Right lobe of liver (tissue), 6 donors: ENCODE measurements around the gene GMDS. TPM values are rescaled to one million over a fixed set of nuclear protein-coding genes. Genes with fewer than 3 reads are reported as not detected.

Source experiments
- ATAC-seq, 4 donors: fragments of 200-7000 bp; cut with Tn5 transposase; one replicate each; pipeline ENCODE4 v1.9.1; 2020; ENCODE audit warnings: mild to moderate bottlenecking in 4 of 4, moderate library complexity in 4 of 4
- DNase-seq, 3 donors: peaks; one replicate each; pipeline ENCODE4 v3.0.0-alpha.2; 2020
- H3K27ac ChIP-seq, 3 donors: fragments of 200-600 bp; one replicate each; pipeline ENCODE4 v1.8.0; 2022
- H3K27me3 ChIP-seq, 2 donors: fragments of 200-600 bp; one replicate each; pipeline ENCODE4 v1.8.0; 2022
- H3K36me3 ChIP-seq, 4 donors: fragments of 200-600 bp; sonication (generic) in 1 of 4; one replicate each; pipeline versions ENCODE4 v1.5.1 to v1.8.0; 2017 to 2022; ENCODE audit warnings: control low read depth in 1 of 4
- H3K4me1 ChIP-seq, 4 donors: fragments of 200-600 bp; sonication (generic) in 1 of 4; one replicate each; pipeline versions ENCODE4 v1.5.1 to v1.8.0; 2017 to 2022; ENCODE audit warnings: control low read depth in 1 of 4
- H3K4me3 ChIP-seq, 3 donors: fragments of 200-600 bp; one replicate each; pipeline ENCODE4 v1.8.0; 2022
- H3K9me3 ChIP-seq, 4 donors: fragments of 200-600 bp; sonication (generic) in 1 of 4; one replicate each; pipeline versions ENCODE4 v1.5.1 to v1.8.0; 2017 to 2022; ENCODE audit warnings: control low read depth in 1 of 4
- CTCF ChIP-seq, 4 donors: fragments of 200-600 bp in 3 of 4; fragments of 450-650 bp in 1 of 4; IDR thresholded peaks; one replicate each; pipeline versions ENCODE4 v1.5.1 to v1.8.0; 2016 to 2022; ENCODE audit warnings: antibody characterized with exemption in 4 of 4, mild to moderate bottlenecking in 2 of 4
- POLR2A ChIP-seq: fragments of 450-650 bp; IDR thresholded peaks from one replicate; pipeline ENCODE4 v1.6.1; 2017; ENCODE audit warnings: antibody characterized with exemption, mild to moderate bottlenecking
- WGBS: methylation state at CpG from one replicate; pipeline ENCODE4 v1.1.6; 2018; ENCODE audit warnings: low coverage, low lambda C conversion rate; ENCODE audit not compliant: insufficient coverage; ENCODE audit errors: missing lambda C conversion rate; 5-methylcytosine and 5-hydroxymethylcytosine counted together
- intact Hi-C, 2 donors: fragments of 100-400 bp; cut with DNase I; formaldehyde crosslinking; loops; one replicate each; pipeline versions ENCODE4 v1.11.2 to v1.14.1; 2022
- total RNA-seq, 6 experiments: library from RNA; depleted of rRNA in 2 of 6; stranded (reverse); fragments of >200 nt in 2 of 6; fragmentation: NEBNext Ultra II Directional in 3 of 6; extraction: Animal tissue kit (Norgen Biotek cat#: 25700) in 3 of 6; gene quantifications; one replicate each; pipeline versions ENCODE4 v1.1.0 to v1.2.4, GENCODE V29; 2016 to 2023
- donor health status: DM: no; HTN: yes; CAD: no.
- donor health status: DM: no; HTN: no; CAD: no.
- donor health status: DM: no; HTN: no; CAD: no.
- donor health status: DM: no; HTN: yes; CAD: no.
- donor health status: DM: no; HTN: yes; CAD: no.

Gene GMDS
- total RNA-seq, 6 experiments from 2014 or later, result 15.9 to 34.4 (median 23.4) TPM

GRCh38 chr6:2245877-2246863 is 765 bp upstream of the GMDS start:
- intact Hi-C loops, result no loop called here

GRCh38 chr6:2244261-2245102 is 923 bp downstream of the GMDS start:
- WGBS, result 40% methylated on average over 20 of the region's 32 CpGs
- TF ChIP-seq POLR2A, result no peak
- peak overlapping the region; percentile 60 to 91 (median 73) for H3K4me3 ChIP-seq
- no peaks in the 10 kb centered on the region for H3K36me3 ChIP-seq
- ATAC-seq (peak; percentile 0 to 10 (median 4)), DNase-seq (no peak)
- intact Hi-C loops, result no loop called here
- H3K27me3 ChIP-seq, result no peaks in the 10 kb centered on the region
- H3K27ac ChIP-seq, result peak overlapping the region; percentile 85 to 92 (median 89)
- H3K4me1 ChIP-seq, result peaks cover 0 to 6% (median 0%) of the 10 kb centered on the region in 4 donors
- no peaks in the 10 kb centered on the region for H3K9me3 ChIP-seq

More at GRCh38 chr6:2245877-2246863, 765 bp upstream of the GMDS start:
- H3K36me3 ChIP-seq, result peaks cover 0 to 7% (median 0%) of the 10 kb centered on the region in 4 donors
- peaks cover 0 to 6% (median 0%) of the 10 kb centered on the region in 4 donors for H3K4me1 ChIP-seq
- no peaks in the 10 kb centered on the region for H3K27me3 ChIP-seq
- ATAC-seq (peak; percentile 48 to 70 (median 59)), DNase-seq (peak; percentile 78 to 87 (median 84))
- TF ChIP-seq CTCF (IDR thresholded peaks at IDR 0.05) (no peak), POLR2A (no peak)
- no peaks in the 10 kb centered on the region for H3K9me3 ChIP-seq
- 13% methylated on average over 26 of the region's 31 CpGs for WGBS
- peak overlapping the region; percentile 85 to 92 (median 89) for H3K27ac ChIP-seq
- H3K4me3 ChIP-seq, result peak overlapping the region; percentile 60 to 91 (median 73)

GRCh38 chr6:2242311-2242710 is 3.1 kb downstream of the GMDS start:
- peaks cover 0 to 6% (median 0%) of the 10 kb centered on the region in 4 donors for H3K4me1 ChIP-seq
- no peak for ATAC-seq
- no peaks in the 10 kb centered on the region for H3K9me3 ChIP-seq
- H3K27ac ChIP-seq, result no peak overlapping the region
- intact Hi-C loops, result no loop called here
- H3K4me3 ChIP-seq, result no peak overlapping the region
- no peaks in the 10 kb centered on the region for H3K36me3 ChIP-seq
- no peak for TF ChIP-seq CTCF (IDR thresholded peaks at IDR 0.05)
- TF ChIP-seq POLR2A, result no peak
- 88% methylated on average over 3 of the region's 4 CpGs for WGBS
- H3K27me3 ChIP-seq, result no peaks in the 10 kb centered on the region
- DNase-seq, result no peak

GRCh38 chr6:2240961-2241360 is 4.4 kb downstream of the GMDS start:
- TF ChIP-seq POLR2A, result no peak
- no peak for TF ChIP-seq CTCF (IDR thresholded peaks at IDR 0.05)
- intact Hi-C loops, result no loop called here

More at GRCh38 chr6:2240961-2241360, 4.4 kb downstream of the GMDS start:
- Histone ChIP-seq H3K36me3 (no peaks in the 10 kb centered on the region), H3K27me3 (no peaks in the 10 kb centered on the region), H3K4me1 (peaks cover 0 to 6% (median 0%) of the 10 kb centered on the region in 4 donors), H3K4me3 (no peak overlapping the region), H3K9me3 (no peaks in the 10 kb centered on the region), H3K27ac (no peak overlapping the region)
- no peak for DNase-seq
- no peak for ATAC-seq
- WGBS, result 90% methylated on average over 5 of the region's 6 CpGs
